Neuron (in vitro differentiated cells): ENCODE measurements around the gene SPG7.

Experiments used
- H2AFZ ChIP-seq: one replicate; pipeline ENCODE4 v1.6.1; 2013; ENCODE audit warnings: low read depth, mild to moderate bottlenecking, inconsistent platforms, low read length, moderate library complexity
- H3K27me3 ChIP-seq: one replicate; pipeline ENCODE4 v1.6.1; 2013; ENCODE audit warnings: low read length; ENCODE audit not compliant: insufficient read depth
- H3K36me3 ChIP-seq: one replicate; pipeline ENCODE4 v1.6.1; 2013; ENCODE audit warnings: low read length; ENCODE audit not compliant: insufficient read depth
- H3K4me1 ChIP-seq: one replicate; pipeline ENCODE4 v1.6.1; 2013; ENCODE audit warnings: low read length; ENCODE audit not compliant: insufficient read depth
- H3K4me3 ChIP-seq: 2 replicates; pipeline ENCODE4 v1.5.1; 2013; ENCODE audit warnings: mild to moderate bottlenecking, low read length, moderate library complexity
- H3K9me3 ChIP-seq: one replicate; pipeline ENCODE4 v1.6.1; 2013; ENCODE audit warnings: low read length

SPG7 gene

DNA sequence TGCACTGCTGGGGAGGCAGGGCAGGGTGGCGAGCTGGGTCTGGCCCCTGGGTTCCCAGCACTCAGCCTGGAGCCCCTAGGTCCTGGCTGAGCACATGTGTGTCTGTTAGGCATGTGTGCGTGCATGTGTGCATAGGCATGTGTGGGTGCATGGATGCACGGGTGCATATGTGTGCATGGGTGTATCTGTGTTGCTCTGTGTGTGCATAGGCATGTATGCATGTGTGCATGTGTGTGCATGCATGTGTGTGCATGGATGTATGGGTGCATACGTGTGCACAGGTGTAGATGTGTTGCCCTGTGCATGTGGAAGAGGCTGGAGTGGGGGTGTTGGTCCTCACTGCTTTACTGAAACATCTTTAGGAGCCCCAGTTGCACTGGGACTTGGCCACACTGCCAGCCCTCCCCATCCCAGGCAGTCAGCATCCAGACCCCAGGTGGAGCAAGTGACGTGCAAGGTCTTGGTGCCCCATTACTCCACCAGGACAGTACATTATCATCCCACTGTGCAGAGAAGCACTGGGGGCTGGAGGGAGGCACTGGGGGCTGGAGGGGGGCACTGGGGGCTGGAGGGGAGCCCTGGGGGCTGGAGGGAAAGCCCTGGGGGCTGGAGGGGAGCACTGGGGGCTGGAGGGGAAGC lies 94.9 kb downstream of the SPG7 start:
- H3K36me3 ChIP-seq, result no peaks in the 10 kb centered on the region
- no peak overlapping the region for H2AFZ ChIP-seq
- H3K4me3 ChIP-seq, result no peak overlapping the region
- peaks cover 30% of the 10 kb centered on the region for H3K4me1 ChIP-seq
- H3K9me3 ChIP-seq, result no peaks in the 10 kb centered on the region
- no peaks in the 10 kb centered on the region for H3K27me3 ChIP-seq

DNA sequence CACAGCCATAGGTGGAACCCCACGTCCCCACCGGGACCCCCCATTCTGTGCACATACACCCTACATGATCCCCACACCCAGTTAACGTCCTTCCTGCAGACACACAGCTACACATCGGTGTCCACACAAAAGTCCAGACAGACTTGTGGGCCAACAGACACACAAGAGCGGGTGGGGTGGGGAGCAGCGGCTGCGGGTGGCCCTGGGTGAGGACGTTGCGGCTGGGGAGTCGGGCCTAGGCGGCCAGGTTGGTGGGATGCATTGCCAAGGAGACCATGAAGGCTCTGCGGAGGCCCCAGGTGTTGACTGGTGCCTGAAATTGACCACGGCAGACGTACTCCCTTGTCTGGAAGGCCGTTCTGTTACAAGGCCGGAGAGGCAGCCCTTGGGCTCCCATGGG lies 96.6 kb downstream of the SPG7 start:
- H3K4me1 ChIP-seq, result peaks cover 20% of the 10 kb centered on the region
- H3K4me3 ChIP-seq, result no peak overlapping the region
- H3K36me3 ChIP-seq, result no peaks in the 10 kb centered on the region
- no peaks in the 10 kb centered on the region for H3K9me3 ChIP-seq
- no peaks in the 10 kb centered on the region for H3K27me3 ChIP-seq
- no peak overlapping the region for H2AFZ ChIP-seq

GRCh38 chr16:89605186-89605970 lies 97.2 kb downstream of the SPG7 start:
- Histone ChIP-seq H3K9me3 (no peaks in the 10 kb centered on the region), H3K36me3 (no peaks in the 10 kb centered on the region), H3K4me1 (peaks cover 15% of the 10 kb centered on the region), H3K27me3 (no peaks in the 10 kb centered on the region), H3K4me3 (no peak overlapping the region), H2AFZ (no peak overlapping the region)

GRCh38 chr16:89606006-89606405 lies 97.8 kb downstream of the SPG7 start:
- H3K36me3 ChIP-seq, result no peaks in the 10 kb centered on the region
- no peak overlapping the region for H2AFZ ChIP-seq
- no peaks in the 10 kb centered on the region for H3K9me3 ChIP-seq
- no peaks in the 10 kb centered on the region for H3K27me3 ChIP-seq
- no peak overlapping the region for H3K4me3 ChIP-seq
- peaks cover 15% of the 10 kb centered on the region for H3K4me1 ChIP-seq
